Testis (tissue), 2 donors: ENCODE results near the gene SERPINA12.

Source experiments
- POLR2A ChIP-seq: fragments of 450-650 bp; IDR thresholded peaks from one replicate; pipeline ENCODE4 v1.6.1; 2017; ENCODE audit warnings: antibody characterized with exemption, mild to moderate bottlenecking, moderate library complexity
- TF ChIP-seq, protein P1 (sequence below), 3 experiments: fragments of 450-650 bp in 2 of 3; fragments of 200-600 bp in 1 of 3; sonication (generic) in 1 of 3; IDR thresholded peaks; one replicate each; pipeline ENCODE4 v1.5.1; 2016 to 2019; ENCODE audit warnings: antibody characterized with exemption in 3 of 3, mild to moderate bottlenecking in 2 of 3, moderate library complexity in 1 of 3

DNA sequence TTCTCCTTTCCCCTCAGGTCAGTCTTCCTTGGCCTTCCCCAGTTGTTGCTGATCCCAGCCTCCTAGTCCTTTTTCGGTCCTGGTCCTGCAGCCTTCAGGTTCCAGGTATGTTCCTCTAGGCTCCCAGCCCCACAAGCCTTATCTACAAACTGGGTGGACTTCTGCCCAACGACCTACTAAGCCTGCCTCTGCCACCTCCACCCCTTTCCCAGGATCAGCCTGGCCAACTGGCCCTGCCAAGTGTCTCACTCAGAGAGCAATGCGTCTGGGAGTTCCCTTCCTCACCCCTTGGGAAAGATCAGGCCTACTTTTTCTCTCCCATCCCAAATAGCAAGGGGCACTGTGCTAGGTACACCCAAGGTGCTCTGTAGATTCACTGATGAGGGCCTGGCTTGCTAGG is at the start of gene SERPINA12:
- TF ChIP-seq, protein P1, sequence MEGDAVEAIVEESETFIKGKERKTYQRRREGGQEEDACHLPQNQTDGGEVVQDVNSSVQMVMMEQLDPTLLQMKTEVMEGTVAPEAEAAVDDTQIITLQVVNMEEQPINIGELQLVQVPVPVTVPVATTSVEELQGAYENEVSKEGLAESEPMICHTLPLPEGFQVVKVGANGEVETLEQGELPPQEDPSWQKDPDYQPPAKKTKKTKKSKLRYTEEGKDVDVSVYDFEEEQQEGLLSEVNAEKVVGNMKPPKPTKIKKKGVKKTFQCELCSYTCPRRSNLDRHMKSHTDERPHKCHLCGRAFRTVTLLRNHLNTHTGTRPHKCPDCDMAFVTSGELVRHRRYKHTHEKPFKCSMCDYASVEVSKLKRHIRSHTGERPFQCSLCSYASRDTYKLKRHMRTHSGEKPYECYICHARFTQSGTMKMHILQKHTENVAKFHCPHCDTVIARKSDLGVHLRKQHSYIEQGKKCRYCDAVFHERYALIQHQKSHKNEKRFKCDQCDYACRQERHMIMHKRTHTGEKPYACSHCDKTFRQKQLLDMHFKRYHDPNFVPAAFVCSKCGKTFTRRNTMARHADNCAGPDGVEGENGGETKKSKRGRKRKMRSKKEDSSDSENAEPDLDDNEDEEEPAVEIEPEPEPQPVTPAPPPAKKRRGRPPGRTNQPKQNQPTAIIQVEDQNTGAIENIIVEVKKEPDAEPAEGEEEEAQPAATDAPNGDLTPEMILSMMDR (IDR thresholded peaks at IDR 0.05), result no peak
- no peak for TF ChIP-seq POLR2A
